HG02571 (cell line): ENCODE measurements around the gene FSTL4.

Experiments used
- ATAC-seq: cut with Tn5 transposase; IDR thresholded peaks from one replicate; pipeline ENCODE4 v1.9.1; 2021; ENCODE audit warnings: mild to moderate bottlenecking, moderate library complexity; ENCODE audit not compliant: unreplicated experiment

Gene FSTL4

GRCh38 chr5:133356396-133356983 lies 255.9 kb downstream of the FSTL4 start:
- ATAC-seq: no peak

- no peak for ATAC-seq
Measured at GRCh38 chr5:133354323-133355185, 257.8 kb downstream of the FSTL4 start.

- no peak for ATAC-seq
Measured at GRCh38 chr5:133353741-133354140, 258.6 kb downstream of the FSTL4 start.

GRCh38 chr5:133348406-133348805 lies 263.9 kb downstream of the FSTL4 start:
- no peak for ATAC-seq

- no peak for ATAC-seq
Measured at GRCh38 chr5:133347039-133347438, 265.3 kb downstream of the FSTL4 start.

- no peak for ATAC-seq
Measured at GRCh38 chr5:133344266-133344665, 268.1 kb downstream of the FSTL4 start.

GRCh38 chr5:133343196-133343595 lies 269.1 kb downstream of the FSTL4 start:
- no peak for ATAC-seq

- no peak for ATAC-seq
Measured at GRCh38 chr5:133341915-133342710, 270.2 kb downstream of the FSTL4 start.

- no peak for ATAC-seq
Measured at GRCh38 chr5:133341296-133341695, 271.0 kb downstream of the FSTL4 start.

- ATAC-seq: no peak
Measured at GRCh38 chr5:133340822-133341221, 271.5 kb downstream of the FSTL4 start.

- no peak for ATAC-seq
Measured at GRCh38 chr5:133340002-133340755, 272.2 kb downstream of the FSTL4 start.

- no peak for ATAC-seq
Measured at GRCh38 chr5:133338504-133339355, 273.6 kb downstream of the FSTL4 start.

- ATAC-seq: no peak
Measured at GRCh38 chr5:133337795-133338445, 274.4 kb downstream of the FSTL4 start.

- ATAC-seq: no peak
Measured at GRCh38 chr5:133336969-133337410, 275.4 kb downstream of the FSTL4 start.

- no peak for ATAC-seq
Measured at GRCh38 chr5:133336121-133336968, 276.0 kb downstream of the FSTL4 start.

- no peak for ATAC-seq
Measured at GRCh38 chr5:133334796-133335639, 277.3 kb downstream of the FSTL4 start.

GRCh38 chr5:133333326-133334150 lies 278.8 kb downstream of the FSTL4 start:
- no peak for ATAC-seq
